MCF 10A (cell line): ENCODE measurements around the gene TAOK3. TPM values are rescaled to one million over a fixed set of nuclear protein-coding genes. Genes with fewer than 3 reads are reported as not detected.

Source experiments
- BruUV-seq: library from RNA; stranded (reverse); fragments of 400-500 nt; replicated peaks from 2 replicates; lab custom pipeline; 2021; lab: Mats Ljungman, UMichigan
- CTCF ChIA-PET: fragments of 300-600 bp; sonication (Branson Sonifier 250); formaldehyde crosslinking; extraction: SDS; loops from one replicate; lab custom pipeline; 2021; ENCODE audit warnings: antibody characterized with exemption, inconsistent platforms; lab: Yijun Ruan, JAX
- POLR2A ChIA-PET: fragments of 300-600, 350-650 bp; sonication (Branson Sonifier 250); formaldehyde crosslinking; extraction: SDS; loops from one replicate; lab custom pipeline; 2020; ENCODE audit warnings: antibody characterized with exemption, inconsistent platforms; lab: Yijun Ruan, JAX
- DNase-seq: peaks from one replicate; pipeline ENCODE4 v3.0.0-alpha.2; 2018; ENCODE audit not compliant: unreplicated experiment
- H3K27ac Mint-ChIP-seq: one replicate; pipeline ENCODE4 v1.8.0; 2022; ENCODE audit warnings: mild to moderate bottlenecking, low read depth, mixed read lengths; ENCODE audit not compliant: unreplicated experiment
- H3K27me3 Mint-ChIP-seq: one replicate; pipeline ENCODE4 v1.8.0; 2022; ENCODE audit warnings: mixed read lengths; ENCODE audit not compliant: insufficient read depth, unreplicated experiment
- H3K36me3 Mint-ChIP-seq: one replicate; pipeline ENCODE4 v1.8.0; 2022; ENCODE audit warnings: mild to moderate bottlenecking, moderate library complexity, mixed read lengths; ENCODE audit not compliant: insufficient read depth, unreplicated experiment
- H3K4me1 Mint-ChIP-seq: one replicate; pipeline ENCODE4 v1.8.0; 2022; ENCODE audit warnings: mixed read lengths; ENCODE audit not compliant: insufficient read depth, unreplicated experiment
- H3K4me3 Mint-ChIP-seq: one replicate; pipeline ENCODE4 v1.8.0; 2022; ENCODE audit warnings: mild to moderate bottlenecking, moderate library complexity, mixed read lengths; ENCODE audit not compliant: unreplicated experiment
- H3K9me3 Mint-ChIP-seq: one replicate; pipeline ENCODE4 v1.8.0; 2022; ENCODE audit warnings: mixed read lengths; ENCODE audit not compliant: unreplicated experiment
- CTCF ChIP-seq: fragments of 200-600 bp; IDR thresholded peaks from one replicate; pipeline ENCODE4 v1.8.0; 2022; ENCODE audit warnings: antibody characterized with exemption, mild to moderate bottlenecking; ENCODE audit not compliant: unreplicated experiment
- intact Hi-C: fragments of 100-400 bp; cut with micrococcal nuclease; formaldehyde crosslinking; loops from 2 replicates; pipeline ENCODE4 v1.14.1; 2022
- total RNA-seq: library from RNA; stranded (reverse); gene quantifications from 2 replicates; pipeline ENCODE4 v1.2.3, GENCODE V29; 2022

Gene TAOK3
- total RNA-seq, 1 experiment from 2014 or later, result 28.6 TPM

- no peak overlapping the region for H3K27ac Mint-ChIP-seq
- H3K27me3 Mint-ChIP-seq, result no peaks in the 10 kb centered on the region
- peaks cover 5% of the 10 kb centered on the region for H3K4me1 Mint-ChIP-seq
- ChIA-PET POLR2A (no interaction called here), CTCF (interaction anchor here (1.2 kb wide), 1 partner anchor 14 kb away, joined by 6 read pairs; no protein-coding TSS in a partner anchor)
- no peak for DNase-seq
- no peak overlapping the region for H3K4me3 Mint-ChIP-seq
- TF ChIP-seq CTCF, result no peak
- H3K9me3 Mint-ChIP-seq, result no peaks in the 10 kb centered on the region
- intact Hi-C loops, result loop anchor here (10.0 kb wide), 1 partner anchor 232 kb away; no protein-coding TSS in a partner anchor
- BruUV-seq, result no TSS peak
- peaks cover 3% of the 10 kb centered on the region for H3K36me3 Mint-ChIP-seq
Measured at GRCh38 chr12:118107011-118107410, 265.7 kb downstream of the TAOK3 start.

- DNase-seq, result peak; percentile 52
- intact Hi-C loops, result loop anchor here (2.0 to 10.0 kb wide), 2 partner anchors 43 to 229 kb away; partner anchors contain the start of gene WSB2
- no peak for TF ChIP-seq CTCF
- ChIA-PET POLR2A (interaction anchor here (0.6 to 4.3 kb wide), 10 partner anchors 10 to 270 kb away, joined by 3 to 49 read pairs (median 4); partner anchors contain the start of genes PEBP1 and WSB2), CTCF (interaction anchor here (1.0 to 2.2 kb wide), 6 partner anchors 9 to 272 kb away, joined by 3 to 7 read pairs (median 5); partner anchors contain the start of genes PEBP1 and SUDS3)
- Mint-ChIP-seq H3K4me1 (peaks cover 12% of the 10 kb centered on the region), H3K9me3 (no peaks in the 10 kb centered on the region), H3K27ac (no peak within 1 kb of the TSS), H3K4me3 (peak within 1 kb of the TSS; percentile 80), H3K27me3 (no peaks in the 10 kb centered on the region), H3K36me3 (peaks cover 6% of the 10 kb centered on the region)
- no TSS peak for BruUV-seq
Measured at GRCh38 chr12:118103601-118104382, 268.9 kb downstream of the TAOK3 start, which contains the start of gene VSIG10. TSS of gene VSIG10 (minus strand) at chr12:118104011. CDS start at chr12:118103671, 340 bp downstream.

- ChIA-PET CTCF (interaction anchor here (1.0 to 2.2 kb wide), 5 partner anchors 9 to 272 kb away, joined by 3 to 7 read pairs (median 5); partner anchors contain the start of genes PEBP1 and SUDS3), POLR2A (interaction anchor here (0.6 to 4.3 kb wide), 10 partner anchors 9 to 270 kb away, joined by 3 to 49 read pairs (median 4); partner anchors contain the start of genes PEBP1 and WSB2)
- H3K27ac Mint-ChIP-seq, result no peak overlapping the region
- DNase-seq, result peak; percentile 24
- H3K4me1 Mint-ChIP-seq, result peaks cover 12% of the 10 kb centered on the region
- H3K4me3 Mint-ChIP-seq, result peak overlapping the region; percentile 80
- no TSS peak for BruUV-seq
- no peaks in the 10 kb centered on the region for H3K9me3 Mint-ChIP-seq
- H3K27me3 Mint-ChIP-seq, result no peaks in the 10 kb centered on the region
- TF ChIP-seq CTCF, result no peak
- intact Hi-C loops, result loop anchor here (2.0 to 10.0 kb wide), 2 partner anchors 42 to 228 kb away; partner anchors contain the start of gene WSB2
- peaks cover 6% of the 10 kb centered on the region for H3K36me3 Mint-ChIP-seq
Measured at GRCh38 chr12:118103201-118103600, 269.5 kb downstream of the TAOK3 start.
